Activated CD4-positive, alpha-beta T cell treated with anti-CD3 and anti-CD28 coated beads, Interleukin-2, amount 50 U/mL, for 16 hours (primary cell): ENCODE measurements around the gene HSD3B2.
"Not testable (repeated sequence)": the region's sequence is repeated elsewhere in the genome, so short reads cannot be mapped to it uniquely, and the experiment has no call there.

ENCODE experiments used
- DNase-seq: peaks from one replicate; pipeline ENCODE4 v3.0.0-alpha.2; 2020

HSD3B2 gene

DNA sequence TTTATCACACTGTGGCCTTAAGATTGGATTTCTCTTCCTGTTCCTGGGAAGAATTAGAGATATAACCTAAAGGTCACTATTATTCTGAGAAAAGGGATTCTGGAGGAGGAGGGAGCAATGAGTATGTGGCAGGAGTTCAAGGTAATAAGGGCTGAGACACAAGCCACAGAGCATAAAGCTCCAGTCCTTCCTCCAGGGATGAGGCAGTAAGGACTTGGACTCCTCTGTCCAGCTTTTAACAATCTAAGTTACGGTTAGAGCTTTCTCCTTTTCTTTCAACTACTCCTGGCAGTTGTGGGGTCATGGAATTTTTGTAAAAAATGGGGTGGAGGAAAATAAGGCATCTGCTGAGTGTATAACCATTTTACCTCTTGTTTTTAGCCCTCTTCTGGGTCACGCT lies at the start of gene HSD3B2:
HSD3B2 (plus strand) TSS at position 201 of the 400 bp plus-strand sequence. CDS start 270 bp downstream, outside the sequence.
- DNase-seq = no peak

DNA sequence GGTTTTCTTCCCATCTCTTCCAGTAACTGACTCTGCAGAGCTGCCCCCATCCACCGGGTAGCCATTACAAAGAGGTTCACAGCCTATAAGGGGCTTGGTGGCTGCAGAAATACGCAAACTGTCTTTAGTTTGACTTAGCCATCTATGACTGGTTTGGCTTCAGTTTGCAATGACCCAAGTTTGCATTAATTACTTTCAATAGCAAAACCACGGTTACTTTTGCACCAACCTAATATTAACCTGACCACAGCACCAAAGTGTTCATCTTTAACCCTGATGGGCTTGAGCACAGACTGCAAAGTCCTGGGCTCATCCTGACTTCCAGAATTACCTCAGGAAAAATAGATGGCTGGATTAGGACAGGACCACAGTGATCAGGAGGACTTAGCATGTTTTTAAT lies 48.5 kb upstream of the HSD3B2 start:
- no peak for DNase-seq

DNA sequence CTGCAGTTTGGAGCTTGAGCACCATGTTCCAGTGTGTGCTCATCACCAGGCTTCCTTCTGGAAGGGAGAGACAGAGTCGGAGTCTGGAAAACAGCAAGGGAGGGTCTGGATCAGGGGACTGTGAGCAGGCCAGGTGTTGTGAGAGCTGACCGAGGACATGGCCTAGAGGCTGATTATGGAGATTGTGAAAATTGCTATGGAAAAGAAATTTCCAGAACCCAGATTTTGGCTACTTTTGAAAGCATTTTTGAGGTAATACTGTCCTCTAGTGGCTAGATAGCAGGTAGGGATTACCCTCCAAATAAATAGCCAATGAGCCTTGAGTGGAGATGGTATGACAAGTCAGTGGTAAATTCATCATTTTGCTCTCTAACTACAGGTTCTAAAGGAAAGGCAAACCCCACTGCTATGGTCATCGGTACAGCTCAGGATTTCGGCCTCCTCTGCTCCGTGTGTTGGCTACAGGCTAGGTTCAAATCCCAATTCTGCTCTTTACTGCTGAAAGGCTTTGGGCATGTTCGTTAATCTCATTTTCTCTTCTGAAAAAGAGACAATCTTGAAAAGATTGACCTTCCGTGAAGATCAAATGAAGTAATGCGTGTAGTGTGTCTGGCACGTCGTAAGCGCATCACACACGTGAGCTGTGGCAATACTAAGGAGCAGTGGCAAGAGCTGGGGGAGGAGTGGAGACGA lies 47.4 kb upstream of the HSD3B2 start:
- DNase-seq = peak; percentile 18

DNA sequence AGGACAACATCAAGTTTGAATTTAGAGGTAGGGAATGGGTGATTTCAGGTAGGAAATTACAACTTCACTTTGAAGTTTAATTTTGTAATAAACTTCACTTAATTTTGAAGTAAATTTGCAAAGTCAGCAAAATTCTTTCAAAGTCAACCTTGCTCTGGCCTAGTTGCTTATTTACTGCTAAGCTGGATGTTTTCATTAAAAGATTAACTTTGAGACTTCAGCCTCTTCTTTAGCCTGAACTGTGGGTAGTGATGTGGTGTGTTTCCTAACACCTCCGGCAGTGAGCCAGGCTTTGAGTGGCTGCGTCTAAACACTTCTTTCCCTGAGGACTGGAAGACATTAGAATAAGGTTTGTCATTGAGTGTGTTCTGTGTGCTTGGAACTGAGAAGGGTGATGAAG lies 46.4 kb upstream of the HSD3B2 start, which contains the start of gene HAO2:
HAO2 (plus strand) TSS at position 232 of the 400 bp plus-strand sequence. CDS start 12,301 bp downstream, outside the sequence.
- DNase-seq = no peak

DNA sequence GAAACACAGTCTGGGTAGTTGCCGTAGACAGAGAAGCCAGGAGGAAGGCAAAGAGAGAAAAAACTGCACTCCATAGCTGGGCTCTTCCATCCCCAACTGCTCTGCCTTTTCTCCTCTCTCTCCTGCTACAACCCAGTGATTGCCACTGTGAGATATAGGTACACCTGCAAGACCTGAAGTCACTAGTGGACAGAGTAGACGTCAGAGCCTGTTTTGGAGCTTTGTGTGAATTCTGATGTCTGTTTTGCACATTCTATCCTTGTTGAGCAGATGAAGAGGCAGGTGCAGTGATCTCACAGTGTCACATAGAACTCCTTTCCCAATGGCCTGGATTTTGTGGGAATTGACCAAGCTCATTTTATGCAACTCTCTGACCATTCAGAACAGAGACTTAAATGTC lies 44.2 kb upstream of the HSD3B2 start:
- no peak for DNase-seq

DNA sequence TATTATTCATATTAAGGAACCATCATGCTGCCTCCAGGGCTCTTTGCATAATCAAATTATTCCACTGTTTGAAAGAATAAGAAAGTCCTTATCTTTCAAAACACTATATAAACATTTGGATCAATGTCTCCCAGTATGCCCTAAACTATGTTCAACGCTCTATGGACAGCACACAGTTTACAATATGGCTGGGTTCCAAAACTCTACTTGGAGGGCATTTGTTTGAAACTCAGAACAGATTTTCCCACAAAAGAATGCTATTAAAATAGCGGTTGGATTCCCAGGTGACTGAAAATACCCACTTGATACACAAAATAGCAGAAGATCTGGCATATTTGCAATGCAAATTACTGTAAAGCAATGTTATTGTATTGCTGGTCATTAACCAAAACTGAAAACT lies 43.1 kb upstream of the HSD3B2 start:
- DNase-seq = no peak

DNA sequence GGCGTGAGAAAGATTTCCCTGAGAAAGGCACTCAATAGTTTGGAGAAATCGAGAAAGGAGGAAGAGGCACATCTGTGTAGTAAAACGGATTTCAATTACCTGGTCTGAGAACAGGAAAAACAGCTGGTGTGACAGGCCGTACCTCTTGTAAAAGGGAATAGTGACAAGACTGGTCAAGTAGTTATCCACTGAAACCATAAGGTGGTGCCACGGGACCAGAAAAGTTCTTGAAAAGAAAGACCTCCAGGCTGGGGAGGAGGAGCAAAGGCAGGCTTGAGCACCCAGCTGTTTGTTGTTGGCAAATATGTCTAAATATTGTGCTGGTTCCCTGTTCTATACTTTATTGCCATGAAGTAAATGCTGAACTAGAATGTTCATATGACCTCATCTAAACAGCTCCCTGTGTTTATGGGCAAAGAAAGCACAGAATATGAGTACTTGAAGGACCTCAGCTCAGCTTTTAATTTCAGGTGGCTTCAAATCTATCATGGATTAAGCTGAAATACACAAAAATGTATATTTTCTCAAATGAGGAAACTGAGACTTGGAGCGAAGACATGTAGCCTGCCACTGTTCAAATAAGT lies 42.4 kb upstream of the HSD3B2 start:
- no peak for DNase-seq

DNA sequence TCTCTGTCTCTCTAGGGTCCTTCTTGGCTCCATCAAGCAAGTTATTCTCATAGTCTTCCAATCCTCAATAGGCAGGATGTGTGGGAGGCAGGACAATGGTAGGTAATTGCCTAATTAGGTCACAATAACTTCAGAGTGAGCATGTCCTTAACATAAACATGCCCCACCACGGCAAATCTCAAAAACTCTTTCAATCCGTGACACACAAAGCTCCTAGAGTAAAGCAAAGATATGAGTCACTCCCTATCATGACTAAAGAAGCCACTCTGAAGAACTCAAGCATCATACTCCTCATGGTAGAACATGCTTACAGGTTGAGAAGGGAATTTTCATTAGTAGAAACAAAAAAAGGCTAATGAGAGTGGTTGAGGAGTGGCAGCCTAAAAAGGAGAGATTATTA lies 41.5 kb upstream of the HSD3B2 start:
- DNase-seq = no peak

DNA sequence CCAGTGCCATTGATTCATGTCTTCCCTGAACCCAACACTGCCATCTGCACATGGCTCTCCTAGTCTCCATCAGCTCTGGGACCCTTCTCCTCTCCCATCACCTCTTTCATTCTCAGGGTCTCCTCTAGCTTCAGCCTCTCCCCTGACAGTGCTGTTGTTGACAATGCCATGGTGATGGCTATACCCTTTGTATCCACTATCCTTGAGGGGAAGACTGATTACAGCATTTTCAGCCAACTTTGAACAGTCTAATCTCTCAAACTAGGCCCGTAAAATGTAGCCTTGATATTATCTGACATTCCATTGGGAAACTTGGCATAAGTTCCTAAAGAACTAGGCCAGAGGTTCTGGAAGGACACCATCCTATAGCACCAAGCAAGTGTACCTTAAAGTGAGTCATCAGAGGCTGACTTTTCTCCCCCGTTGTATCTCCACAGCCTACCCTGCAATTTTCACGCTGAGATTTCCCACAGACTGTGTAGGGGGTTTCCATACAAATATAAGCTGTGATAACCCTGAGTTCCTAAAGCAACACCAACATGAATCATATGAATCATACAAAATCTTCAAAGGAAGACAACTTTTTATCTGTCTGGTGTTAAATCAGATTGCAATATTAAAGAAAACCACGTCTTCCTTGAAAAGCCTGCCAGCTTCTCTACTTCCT lies 40.6 kb upstream of the HSD3B2 start:
- DNase-seq = no peak

DNA sequence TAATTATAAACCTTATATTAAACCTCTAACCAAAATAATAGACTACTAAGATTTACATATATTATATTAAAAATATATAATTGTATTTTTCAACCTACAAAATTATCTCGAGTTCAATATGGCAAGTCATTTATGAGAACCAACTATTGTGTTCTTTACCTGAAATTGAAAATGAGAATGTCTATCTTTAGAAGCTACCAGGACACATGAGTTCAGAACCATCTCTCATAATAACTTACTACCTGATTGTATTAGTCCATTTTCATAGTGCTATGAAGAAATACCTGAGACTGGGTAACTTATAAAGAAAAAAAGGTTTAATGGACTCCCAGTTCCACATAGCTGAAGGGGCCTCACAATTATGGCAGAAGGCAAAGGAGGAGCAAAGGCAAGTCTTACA lies 39.6 kb upstream of the HSD3B2 start:
- DNase-seq = no peak

DNA sequence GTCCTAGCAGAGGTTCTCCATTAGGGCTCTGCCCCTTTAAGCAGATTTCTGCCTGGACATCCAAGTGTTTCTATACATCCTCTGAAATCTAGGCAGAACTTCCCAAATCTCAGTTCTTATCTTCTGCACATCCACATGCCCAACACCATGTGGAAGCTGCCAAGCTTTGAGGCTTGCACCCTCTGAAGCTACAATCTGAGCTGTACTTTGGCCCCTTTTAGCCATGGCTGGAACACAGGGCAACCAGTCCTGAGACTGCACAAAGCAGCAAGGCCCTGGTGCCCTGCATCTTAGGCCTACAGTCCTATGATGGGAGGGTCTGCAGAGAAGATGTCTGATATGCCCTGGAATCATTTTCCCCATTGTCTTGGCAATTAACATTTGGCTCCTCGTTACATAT lies 38.4 kb upstream of the HSD3B2 start:
- no peak for DNase-seq

DNA sequence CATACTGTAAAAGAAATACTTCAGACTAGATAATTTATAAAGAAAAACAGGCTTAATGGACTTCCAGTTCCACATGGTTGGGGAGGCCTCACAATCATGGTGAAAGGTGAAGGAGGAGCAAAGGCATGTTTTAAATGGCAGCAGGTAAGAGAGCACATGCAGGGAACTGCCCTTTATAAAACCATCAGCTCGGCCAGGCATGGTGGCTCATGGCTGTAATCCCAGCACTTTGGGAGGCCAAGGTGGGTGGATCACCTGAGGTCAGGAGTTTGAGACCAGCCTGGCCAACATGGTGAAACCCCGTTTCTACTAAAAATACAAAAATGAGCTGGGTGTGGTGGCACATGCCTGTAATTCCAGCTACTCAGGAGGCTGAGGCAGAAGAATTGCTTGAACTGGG lies 37.4 kb upstream of the HSD3B2 start:
- not testable (repeated sequence) for DNase-seq

DNA sequence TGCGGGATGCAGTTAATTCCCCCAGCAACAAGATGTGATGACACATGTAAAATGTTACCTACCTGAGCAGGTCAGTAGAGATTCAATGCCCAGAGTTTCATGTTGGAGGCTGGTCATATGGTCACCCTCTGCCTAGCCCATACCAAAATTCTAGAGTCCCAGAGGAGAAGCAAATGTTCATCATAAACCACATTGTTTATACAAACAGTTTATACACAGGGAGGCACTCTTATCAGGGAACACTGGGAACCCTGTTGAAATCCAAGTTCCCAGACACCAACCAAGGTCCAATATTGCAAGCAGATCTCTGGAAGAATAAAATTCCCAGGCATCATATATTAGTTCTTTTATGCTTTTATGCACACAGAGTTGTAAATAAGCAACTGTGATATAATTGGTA lies 35.8 kb upstream of the HSD3B2 start:
- no peak for DNase-seq

DNA sequence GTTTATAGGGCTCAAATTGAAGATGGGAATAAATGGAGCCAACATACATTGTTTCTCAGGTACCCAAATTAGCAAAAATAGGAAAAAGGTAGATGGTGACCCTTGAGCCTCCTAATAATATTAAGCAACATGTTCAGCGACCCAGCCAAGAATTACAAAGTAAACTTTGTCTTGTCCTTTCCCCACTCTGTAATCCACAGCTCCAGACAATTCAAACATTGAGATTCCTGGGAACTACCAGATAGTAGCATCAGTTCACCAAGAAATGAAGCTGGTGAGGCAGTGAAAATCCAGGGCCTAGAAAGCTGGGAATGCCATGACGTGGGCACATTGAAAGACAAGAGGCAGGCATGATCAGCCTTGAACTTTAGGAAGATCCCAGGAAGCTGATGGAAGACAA lies 34.6 kb upstream of the HSD3B2 start:
- DNase-seq = no peak

DNA sequence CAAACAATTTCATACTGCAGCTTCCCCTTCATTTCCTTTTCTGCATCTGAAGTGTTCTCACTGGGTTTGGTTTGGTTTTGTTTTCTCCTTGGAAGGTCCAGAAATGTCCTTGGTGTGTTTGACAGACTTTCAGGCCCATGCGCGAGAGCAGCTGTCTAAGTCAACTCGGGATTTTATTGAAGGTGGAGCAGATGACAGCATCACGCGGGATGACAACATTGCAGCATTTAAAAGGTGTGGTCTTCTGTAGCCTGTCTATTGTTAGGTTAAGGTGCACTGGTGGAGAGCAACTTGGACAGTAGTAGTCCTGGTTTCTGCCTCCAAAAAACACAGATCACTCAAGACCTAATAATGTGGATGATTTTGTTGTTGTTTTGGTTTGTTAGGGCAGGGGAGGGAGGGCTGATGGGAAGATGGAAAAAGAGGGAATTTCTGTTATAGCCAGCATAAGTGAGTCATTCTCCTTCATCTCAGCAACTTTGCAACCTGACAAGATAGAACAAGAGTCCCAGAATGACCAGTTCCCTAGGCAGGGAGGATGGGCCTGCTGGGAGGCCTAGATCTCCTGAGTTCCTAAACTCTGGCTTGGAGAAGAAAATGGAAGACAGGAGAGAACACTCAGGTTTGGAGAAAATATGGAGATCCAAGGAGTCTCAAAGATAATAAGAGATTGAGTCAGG lies 33.8 kb upstream of the HSD3B2 start:
- no peak for DNase-seq

DNA sequence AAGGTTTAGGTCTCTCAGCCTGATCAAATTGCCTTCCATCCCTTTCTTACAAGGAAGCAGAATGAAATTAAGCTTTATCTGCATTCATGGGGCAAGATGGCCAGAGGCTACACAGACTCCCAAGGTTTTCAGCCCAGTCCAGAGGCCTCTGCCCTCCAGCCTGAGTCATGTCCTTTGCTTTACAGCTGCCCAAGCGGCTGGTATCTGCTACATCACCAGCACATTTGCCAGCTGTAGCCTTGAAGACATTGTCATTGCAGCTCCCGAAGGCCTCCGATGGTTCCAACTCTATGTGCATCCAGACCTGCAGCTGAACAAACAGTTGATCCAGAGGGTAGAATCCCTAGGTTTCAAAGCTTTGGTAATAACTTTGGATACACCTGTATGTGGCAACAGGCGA lies 30.4 kb upstream of the HSD3B2 start:
- DNase-seq = no peak

DNA sequence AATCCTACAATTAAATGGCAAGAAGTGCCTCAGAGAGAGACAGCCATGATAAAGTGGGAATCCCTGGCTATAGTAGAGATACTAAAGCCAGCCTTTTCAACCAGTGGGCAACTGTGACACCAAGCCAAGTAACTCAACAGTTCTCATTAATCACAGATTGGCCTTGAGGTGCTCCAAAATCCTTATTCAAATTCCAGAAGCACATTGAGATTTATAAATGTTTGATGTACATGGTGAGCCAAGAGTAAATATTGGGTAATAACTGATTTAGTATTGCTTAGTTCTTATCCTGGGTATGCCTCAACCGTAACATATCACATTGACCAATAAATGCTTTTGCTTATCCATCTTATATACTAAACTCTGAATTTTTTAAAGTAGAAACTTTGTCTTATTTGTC lies 29.3 kb upstream of the HSD3B2 start:
- no peak for DNase-seq

DNA sequence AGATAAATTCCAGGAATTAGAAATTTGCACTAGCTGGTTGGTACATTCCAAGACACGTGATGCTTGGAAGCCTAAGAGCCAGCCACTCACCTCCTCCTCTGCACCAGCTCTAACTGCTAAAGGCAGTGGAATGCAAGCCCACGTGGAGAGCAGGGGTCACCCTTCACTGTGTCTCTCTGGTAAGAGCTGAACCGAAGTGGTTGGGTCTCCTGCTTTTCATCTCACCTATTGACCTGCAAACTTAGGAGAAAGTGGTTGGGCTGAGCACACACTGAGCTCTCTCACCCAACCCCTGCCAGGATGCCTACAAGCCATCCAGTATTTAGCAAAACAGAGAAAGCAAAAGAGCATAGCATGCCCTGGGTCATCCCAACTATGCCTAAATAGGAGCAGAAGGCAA lies 27.1 kb upstream of the HSD3B2 start:
- DNase-seq = no peak

DNA sequence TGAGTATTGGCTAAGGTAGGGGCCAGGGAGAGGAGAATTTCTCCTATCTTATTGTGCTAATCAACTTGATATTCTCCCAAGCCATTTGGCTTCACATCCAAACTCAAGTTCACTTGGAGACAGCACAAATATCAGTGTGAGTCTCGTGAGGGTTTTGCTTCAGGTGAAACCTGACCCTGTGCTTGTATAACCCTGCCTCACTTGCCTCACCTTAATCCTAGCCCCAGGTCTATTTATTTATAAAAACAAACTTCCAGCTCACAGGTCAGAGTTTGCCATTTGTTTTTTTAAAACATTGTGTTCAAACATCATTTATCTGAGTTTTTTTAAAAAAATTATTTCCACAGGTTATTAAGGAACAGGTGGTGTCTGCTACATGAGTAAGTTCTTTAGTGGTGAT lies 26.5 kb upstream of the HSD3B2 start:
- no peak for DNase-seq

DNA sequence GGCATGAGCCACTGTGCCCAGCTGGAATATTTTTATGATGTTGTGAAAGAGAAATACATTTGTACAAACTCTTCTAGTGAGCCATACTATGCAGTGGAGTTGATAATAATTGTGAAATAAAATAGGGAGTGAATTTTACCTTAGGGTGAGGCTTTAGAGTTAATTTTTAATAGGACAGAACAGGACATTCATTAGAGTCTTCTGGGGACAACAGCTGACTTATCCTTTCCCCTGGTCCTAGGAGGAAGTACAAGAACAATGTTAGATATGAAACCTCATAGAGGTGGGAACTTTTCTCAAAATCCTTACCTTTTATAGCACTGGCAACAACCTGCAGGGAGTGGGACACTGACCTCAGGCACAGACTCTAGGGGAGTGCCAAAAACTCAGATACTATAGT lies 24.4 kb upstream of the HSD3B2 start:
- DNase-seq = no peak

DNA sequence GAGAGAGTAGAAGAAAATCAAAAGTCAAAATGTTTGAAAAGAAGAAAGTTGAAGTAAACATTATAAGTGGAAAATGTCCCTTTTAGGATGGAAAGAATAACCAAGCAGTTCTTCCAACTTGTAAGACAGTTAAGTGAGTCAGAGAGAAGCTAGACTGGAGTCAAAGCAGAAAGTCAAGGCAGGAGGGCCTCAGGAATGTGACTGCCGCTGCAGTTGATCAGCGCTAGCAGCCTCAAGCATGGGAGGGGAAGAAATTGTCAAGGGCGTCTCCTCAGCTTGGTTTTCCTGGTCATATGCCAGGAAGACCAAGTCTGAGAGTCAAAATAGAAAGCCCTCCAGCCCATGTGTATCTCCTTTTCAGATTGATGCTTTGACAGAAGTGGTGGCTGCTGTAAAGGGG lies 23.2 kb upstream of the HSD3B2 start:
- no peak for DNase-seq

DNA sequence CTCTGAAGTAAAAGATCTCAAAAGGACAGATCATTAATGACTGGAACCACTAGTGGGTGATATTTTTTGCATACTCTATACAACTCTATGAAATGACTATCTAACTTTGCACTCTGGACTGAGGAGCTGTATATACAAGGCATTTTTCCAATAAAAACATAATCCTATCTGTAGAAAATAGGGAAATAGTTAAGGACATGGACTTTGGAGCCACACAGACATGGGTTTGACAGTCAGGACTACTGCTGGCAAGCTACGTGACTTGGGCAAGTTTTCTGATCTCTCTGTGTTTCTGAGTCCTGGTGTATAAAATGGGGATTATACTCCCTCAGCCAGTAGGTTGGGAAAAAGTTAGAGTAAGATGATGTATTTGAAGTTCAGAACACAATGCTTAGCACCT lies 20.9 kb upstream of the HSD3B2 start:
- DNase-seq = no peak

DNA sequence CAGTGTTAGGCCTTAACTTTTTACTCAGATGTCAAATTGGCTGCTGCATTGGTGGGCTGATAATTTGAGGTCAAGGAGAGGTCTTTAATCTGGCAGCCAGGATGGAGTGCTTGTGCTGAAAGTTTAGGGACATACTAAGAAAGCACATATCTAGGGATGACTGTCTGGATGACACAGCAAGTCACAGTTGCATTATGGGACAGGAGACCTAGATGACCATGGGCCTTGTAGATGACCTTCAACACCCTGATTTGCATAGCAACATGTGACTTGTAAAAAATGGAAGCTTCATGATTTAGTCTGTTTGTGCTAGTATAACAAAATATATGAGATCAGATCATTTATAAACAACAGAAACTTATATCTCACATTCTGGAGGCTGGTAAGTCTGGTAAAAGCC lies 18.0 kb upstream of the HSD3B2 start:
- DNase-seq = no peak

DNA sequence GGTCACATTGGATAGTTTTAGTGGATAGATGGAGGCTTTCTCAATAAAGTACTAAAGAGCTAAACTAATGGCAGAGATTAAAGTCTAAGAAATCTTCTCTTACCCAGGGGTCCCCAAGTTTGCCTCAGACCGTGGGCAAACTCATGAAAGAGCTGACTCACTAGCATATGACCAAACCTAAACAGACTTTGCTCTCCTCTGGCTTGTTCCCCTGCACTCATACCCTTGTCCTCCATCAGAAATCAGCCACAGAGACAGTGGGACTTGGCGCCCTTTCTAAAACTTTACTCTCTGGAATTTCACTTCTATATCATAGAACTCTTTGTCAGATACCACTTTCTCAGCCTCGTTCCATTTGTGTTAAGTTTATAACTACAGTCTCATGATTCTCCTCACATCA lies 17.0 kb upstream of the HSD3B2 start:
- no peak for DNase-seq
